ENCODE measurements around the gene LILRB3.
"Not testable (repeated sequence)": the region's sequence is repeated elsewhere in the genome, so short reads cannot be mapped to it uniquely, and the experiment has no call there.

The LILRB3 gene

DNA sequence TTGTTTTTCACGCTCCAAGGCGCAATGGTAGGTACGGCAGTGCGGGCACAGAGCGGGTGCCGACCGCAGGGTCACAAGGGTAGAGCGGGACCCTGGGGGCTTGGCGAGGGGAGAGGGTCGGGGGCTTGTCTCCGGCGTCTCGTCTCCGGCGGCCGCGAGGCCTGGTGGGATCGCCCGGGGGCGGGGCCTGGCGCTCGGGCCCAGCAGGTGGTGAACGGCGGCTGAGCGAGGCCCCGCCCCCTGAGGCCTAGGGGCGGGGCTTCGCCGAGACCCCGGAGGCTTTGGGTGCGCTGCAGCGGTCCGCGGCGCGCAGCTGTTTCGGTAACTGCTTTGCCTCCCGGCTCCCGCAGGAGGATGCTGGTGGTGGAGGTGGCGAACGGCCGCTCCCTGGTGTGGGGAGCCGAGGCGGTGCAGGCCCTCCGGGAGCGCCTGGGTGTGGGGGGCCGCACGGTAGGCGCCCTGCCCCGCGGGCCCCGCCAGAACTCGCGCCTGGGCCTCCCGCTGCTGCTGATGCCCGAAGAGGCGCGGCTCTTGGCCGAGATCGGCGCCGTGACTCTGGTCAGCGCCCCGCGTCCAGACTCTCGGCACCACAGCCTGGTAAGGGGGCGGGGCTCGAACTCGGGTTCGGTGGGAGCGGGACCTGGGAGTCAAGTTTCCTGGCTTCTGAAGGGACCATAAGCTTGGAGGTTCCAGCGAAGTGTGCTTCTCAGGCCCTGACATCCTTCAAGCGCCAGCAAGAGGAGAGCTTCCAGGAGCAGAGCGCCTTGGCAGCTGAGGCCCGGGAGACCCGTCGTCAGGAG lies 31.6 kb downstream of the LILRB3 start, which contains the start of gene TSEN34:
TSS of gene TSEN34 (plus strand) at position 298 of the 800 bp plus-strand sequence. CDS start at position 355, 57 bp downstream.
- peak in 53 of 58 donors; percentile 44 to 98 (median 90) for DNase-seq

DNA sequence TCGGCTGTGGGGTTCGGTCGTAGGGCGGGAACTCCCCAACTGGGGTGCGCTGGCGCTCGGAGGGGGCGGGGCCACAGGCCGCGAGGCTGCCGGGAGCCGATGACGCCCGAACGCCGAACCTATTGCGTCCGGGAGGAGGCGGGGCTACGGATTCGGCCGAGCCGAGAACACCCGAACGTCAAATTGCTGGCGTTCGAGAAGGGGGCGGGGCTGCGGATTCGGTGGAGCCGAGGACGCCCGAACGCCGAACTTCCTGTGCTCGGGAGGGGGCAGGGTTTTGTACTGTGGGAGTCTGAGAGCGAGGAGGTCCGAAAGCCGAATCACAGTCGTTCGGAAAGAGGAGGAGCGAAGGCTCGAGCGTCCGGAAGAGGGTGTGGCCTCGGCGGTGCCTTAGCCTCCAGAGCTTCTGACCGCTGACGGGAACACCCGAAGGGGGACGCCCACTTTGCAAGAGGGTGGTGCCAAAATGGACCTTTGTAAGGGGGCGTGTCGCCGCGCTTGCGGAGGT lies 32.2 kb downstream of the LILRB3 start:
- DNase-seq = peak; percentile 95 to 100 (median 100)

DNA sequence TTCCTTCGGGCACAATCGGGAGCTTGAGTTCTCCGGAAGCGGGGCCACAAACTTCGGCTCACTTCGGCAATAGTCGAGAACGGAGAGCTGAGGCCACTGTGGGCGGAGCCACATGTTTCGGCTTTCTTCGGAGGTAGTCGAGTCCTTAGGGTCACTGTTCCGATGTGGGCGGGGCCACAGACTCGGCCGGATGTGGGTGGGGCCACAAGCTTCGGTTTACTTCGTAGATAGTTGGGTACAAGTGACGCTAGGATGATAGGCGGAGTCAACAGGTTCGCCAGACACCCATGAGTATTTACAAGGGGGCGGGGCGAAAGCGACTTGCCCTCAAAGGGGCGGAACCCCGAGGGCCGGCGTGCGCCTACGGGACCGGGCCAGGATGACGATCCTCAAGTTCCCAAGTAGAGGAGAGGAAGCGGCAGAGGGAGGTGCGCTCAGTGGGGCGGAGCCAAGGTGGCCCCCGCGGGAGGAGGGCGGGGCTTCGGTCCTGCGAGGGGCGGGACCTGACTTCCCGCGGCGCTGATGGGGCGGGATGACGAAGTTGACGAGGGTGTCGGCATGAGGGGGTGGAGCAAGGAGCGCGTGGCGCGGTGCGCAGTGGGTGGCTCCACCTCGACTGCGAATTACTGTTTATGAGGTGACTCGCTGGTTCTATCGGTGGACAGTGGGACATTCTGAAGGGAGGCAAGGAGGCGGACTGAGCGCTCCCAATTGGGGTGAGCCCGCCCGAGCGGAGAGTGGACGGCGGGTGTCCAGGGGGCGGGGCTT lies 32.9 kb downstream of the LILRB3 start:
- peak; percentile 99 to 100 (median 100) for DNase-seq

DNA sequence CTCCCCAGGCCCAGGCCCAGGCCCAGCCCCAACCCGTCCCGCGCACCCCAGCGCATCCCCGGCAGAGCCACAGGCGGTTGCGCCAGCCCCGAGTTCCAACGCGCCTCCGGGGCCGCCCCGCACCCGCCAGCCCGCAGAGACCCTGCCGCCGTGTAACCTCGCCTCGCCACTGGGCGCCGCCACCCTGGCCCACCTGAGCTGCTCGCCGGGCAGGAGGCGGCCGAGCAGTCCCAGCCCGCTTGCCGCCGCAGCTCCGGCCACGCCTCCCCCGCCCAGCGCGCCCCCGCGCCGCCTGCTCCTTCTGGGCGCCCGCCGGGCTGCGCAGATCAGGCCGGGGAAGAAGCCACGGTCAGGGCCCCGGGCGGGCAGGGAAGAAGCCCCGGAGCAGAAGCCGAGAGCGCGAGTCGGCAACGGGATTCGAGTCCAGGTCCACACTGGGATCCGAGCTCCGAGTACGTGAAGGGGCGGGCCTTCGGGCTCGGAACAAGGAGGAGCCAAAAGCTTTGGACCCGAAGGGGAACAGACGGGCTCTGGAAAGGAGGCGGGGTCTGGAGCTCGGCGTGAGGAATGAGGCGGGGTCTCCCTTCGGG lies 33.6 kb downstream of the LILRB3 start, which contains the start of gene MBOAT7:
TSS of gene MBOAT7 (minus strand) at position 436 of the 590 bp plus-strand sequence. CDS start 1,072 bp downstream, outside the sequence.
- DNase-seq = peak in 2 of 58 donors; percentile 72 to 84

DNA sequence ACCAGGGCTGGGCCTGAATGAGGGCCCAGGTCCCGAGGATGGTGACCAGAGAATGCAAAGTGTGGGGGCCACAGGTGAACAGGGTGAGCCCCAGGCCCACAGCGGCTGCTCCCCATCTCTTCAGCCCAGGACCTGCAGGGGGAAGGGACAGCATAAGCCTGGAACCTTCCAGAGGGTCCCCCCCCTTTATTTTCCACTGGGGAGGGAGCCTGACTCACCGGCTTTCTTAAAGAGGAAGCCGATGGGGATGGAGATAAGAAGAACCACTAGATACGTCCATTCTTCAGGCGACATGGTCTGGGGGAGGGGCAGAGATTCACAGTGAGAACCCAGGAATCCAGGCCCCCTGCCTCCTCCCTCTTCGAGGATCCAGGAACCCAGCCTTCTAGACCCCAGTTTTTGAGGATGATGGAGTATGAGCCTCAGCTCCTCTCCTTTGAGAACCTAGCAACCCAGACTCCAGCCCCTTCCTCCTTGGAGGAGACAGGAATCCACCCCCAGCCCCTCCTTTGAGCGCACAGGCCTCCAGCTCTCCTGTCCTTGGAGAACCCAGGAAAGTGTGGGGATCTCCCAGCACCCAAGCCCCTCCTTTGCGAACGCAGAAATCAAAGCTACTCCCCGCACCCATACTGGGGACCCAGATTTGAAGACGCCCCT lies 34.5 kb downstream of the LILRB3 start:
- DNase-seq = peak in 9 of 58 donors; percentile 7 to 60 (median 21)

DNA sequence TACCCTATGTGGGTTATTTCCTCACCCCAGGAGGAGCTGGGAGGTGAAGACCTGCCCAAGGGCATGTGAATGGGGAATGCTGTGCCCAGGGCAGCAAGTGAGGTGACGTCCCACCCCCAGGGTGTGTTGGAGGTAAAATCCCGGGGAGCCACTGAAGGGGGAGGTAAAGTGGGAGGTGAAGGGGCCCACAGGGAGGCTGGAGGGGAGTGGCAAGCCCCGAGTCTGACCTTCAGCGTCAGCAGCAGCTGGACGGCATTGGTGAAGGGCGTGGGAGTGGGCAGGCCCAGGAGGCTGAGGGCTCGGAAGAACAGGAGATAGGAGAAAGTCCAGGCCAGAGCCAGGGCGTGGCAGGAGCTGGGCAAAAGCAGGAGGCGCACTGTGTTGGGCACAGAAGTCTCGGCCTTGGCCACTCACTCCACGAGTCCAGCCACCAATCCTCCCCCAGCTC lies 35.8 kb downstream of the LILRB3 start:
- no peak for DNase-seq

DNA sequence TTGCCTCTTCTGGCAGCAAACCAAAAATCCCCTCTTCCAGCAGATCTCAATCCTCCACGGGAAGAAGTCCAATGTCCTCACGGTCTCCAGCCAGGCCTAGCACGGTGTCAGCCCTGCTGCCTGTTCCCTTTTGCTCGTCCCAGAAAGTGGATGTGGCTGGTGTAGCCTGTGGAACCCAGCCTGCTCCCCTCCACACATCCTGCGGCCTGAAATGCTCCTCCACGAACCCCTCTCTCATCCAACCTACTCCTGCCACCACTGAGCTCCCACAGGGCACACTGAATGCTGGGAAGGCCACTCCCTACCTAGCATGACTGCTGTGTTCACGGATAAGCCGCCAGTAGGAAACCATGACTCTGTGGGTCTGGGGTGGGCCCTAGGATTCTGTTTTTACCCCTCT lies 36.5 kb downstream of the LILRB3 start:
- no peak for DNase-seq

DNA sequence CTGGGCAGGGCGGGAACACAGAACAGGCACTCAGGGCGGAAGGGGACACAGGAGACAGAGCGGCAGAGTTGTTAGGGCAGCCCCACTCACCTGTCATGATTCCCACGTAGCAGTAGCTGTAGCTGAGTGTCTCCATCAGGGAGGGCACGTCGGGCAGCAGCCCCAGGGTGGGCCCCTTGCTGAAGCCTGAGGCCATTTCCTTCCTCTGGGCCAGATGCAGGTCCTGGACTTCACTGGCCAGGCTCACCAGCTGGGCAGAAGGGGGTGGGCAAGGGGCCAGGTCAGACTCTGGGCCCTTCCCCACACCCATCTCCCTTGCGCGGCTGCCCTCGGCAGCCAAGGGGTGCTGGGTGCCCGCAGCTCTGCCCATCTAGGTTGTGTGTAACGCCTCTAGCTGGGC lies 39.4 kb downstream of the LILRB3 start:
- no peak for DNase-seq

DNA sequence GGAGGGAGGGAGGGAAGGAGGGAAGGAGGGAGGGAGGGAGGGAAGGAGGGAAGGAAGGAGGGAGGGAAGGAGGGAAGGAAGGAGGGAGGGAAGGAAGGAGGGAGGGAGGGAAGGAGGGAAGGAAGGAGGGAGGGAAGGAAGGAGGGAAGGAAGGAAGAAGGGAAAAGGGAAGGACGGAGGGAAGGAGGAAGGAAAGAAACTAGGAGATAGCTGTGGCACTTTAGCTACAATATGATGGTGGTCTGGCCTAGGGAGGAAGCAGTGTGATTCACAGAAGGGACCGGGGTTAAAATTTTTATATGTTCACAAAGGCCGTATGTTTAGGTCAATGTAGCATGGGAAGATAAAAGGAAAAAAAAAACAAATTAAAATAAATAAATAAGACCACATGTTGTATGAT lies 40.9 kb downstream of the LILRB3 start:
- not testable (repeated sequence) for DNase-seq

DNA sequence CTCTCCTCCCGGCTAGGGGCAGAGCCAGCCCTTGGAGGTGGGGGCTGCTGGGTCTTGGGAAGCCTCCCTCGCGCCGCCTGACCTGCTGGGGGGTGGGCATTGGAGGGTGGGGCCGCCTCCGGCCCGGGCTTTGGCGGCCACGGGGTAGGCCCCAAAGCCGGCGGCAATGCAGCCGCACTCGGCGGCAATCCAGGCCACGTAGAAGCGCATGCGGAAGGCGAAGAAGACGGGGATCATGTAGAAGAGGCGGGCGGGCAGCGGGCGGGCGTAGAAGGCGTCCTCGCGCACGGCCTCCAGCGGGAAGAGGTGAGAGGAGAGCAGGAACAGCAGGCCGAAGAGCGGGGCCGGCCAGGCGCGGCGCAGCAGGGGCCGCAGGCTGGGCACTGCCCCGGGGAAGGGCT lies 42.1 kb downstream of the LILRB3 start:
- no peak for DNase-seq

DNA sequence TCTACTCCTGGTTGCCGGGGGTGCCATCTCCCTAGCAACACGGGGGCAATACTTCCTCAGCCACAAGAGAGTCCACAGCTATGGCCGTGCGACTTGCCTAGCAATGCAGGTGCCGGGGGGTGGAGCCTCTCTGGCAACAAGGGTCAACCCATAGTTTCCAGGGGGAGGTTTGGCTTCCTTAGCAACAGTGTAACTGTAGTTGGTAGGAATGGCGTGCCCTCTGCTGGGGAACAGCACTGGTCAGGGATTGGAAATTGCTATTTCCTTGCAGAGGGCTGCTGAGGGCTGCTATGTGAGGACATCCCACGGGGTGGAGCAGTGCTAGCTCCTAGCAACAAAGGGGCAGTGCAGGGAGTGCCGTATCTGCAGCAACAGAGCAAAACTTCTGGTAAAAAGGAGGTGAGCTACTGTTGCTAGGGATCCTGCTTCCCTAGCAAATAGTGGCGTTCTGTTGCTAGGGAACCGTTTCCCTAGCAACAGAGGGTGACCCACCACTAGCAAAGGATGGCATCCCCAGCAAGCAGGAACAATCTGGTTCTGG lies 42.8 kb downstream of the LILRB3 start:
- peak in 47 of 58 donors; percentile 9 to 81 (median 45) for DNase-seq

DNA sequence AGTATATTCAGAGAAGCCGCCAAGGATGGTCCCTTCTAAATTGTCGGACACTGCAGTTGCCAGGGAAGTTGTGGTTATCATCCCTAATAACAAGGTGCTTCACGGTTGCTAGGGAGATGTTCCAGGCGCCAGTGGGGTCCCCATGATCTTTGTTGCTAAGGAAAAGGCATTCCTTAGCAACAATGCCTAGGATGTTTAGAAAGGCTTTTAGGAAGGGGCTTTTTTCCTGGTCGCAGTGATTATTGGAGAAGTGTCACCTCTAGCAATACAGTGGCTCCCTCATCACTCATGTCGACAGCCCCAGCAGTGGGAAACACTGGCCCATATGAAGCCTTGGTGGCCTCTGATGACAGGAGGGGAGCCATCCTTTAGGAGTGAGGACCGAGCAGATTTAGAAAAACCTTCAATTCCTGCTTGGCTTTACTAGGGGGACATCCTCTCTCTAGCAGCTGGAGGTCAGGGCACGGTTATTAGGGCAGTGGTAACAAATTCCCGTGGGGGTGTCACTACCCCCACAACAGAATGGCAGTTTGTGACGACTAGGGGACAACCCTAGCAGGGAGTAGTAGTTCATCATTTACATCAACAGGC lies 43.5 kb downstream of the LILRB3 start:
- no peak for DNase-seq

DNA sequence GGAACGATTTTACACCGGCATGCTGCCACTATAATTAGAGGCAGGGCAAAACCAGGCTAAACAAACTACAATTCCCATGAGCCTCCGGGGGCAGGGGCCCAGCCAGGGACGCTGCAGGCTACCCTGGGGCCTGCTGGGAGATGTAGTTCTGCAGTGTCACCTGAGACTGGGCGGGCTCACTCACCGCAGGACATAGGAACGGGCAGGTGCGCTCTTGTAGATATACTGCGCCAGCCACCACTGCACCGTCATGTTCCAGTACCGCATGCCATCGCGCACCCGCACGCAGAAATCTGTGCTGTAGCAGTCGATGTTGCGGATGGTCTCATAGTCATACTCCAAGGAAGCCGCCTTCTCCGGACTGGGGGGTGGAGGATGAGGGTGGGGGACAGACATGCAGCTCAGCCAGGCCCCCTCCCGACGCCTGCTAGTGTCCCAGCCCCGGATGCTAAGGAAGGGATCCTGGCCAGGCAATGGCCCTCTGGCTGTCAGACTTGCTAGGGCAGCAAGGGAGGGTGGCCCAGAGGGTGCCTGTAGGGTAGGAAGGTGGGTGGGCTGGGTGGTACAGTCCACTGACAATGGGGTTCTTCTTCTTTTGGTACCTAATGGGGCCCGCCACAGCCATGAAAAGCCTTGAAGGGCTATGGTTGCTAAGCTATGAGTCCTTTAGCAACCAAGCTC lies 44.1 kb downstream of the LILRB3 start:
- peak in 22 of 58 donors; percentile 3 to 48 (median 24) for DNase-seq

DNA sequence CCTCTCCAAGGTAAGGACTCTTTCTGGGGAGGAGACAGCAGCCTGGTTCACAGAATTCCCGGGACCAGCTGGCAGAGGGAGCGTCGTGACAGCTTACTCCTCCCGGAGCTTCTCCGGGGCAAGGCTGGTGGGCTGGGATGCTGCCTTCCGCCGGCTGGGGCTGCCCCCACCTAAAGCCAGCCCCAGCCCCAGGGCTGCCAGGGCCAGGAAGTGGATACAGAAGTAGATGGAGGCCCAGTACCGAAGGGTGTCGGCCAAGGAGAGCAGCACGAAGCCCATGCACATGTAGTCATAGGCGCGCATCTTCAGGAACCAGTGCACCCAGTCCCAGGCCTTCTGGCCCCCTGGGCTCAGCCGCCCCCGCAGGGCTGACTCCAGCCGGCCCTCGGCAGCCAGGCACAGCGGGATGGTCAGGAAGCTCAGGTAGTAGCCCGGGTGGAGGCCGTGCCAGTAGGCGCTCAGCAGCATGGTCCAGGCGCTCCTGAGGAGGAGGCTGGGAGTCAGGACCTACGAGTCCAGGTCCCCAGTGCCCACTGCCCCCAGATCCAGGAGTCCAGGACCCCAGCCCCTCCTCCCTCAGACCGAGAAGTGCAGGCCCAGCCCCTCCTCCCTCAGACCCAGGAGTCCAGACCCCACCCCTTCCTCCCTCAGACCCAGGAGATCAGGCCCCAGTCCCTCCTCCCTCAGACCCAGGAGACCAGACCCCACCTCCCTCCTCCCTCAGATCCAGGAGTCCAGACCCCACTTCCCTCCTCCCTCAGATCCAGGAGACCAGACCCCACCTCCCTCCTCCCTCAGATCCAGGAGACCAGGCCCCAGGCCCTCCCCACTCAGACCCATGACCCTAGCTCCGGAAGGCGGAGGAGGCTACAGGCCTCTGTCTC lies 48.6 kb downstream of the LILRB3 start:
- no peak for DNase-seq

DNA sequence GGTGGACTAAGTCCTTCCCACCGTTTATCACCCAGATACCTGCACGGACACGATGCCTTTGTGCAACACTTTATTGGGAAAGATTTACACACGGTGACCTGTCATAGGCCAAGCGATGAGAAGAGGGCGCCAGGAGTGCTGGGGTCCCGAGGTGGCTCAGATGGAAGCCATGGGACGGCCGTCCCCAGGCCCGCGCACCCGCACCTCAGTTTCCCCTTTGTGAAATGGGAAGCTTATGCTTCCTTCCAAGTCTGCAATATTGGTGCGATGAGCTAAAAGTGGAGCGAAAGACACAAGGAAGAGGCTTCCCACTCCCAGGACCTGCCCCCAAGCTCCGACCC lies 49.5 kb downstream of the LILRB3 start:
- DNase-seq = no peak

DNA sequence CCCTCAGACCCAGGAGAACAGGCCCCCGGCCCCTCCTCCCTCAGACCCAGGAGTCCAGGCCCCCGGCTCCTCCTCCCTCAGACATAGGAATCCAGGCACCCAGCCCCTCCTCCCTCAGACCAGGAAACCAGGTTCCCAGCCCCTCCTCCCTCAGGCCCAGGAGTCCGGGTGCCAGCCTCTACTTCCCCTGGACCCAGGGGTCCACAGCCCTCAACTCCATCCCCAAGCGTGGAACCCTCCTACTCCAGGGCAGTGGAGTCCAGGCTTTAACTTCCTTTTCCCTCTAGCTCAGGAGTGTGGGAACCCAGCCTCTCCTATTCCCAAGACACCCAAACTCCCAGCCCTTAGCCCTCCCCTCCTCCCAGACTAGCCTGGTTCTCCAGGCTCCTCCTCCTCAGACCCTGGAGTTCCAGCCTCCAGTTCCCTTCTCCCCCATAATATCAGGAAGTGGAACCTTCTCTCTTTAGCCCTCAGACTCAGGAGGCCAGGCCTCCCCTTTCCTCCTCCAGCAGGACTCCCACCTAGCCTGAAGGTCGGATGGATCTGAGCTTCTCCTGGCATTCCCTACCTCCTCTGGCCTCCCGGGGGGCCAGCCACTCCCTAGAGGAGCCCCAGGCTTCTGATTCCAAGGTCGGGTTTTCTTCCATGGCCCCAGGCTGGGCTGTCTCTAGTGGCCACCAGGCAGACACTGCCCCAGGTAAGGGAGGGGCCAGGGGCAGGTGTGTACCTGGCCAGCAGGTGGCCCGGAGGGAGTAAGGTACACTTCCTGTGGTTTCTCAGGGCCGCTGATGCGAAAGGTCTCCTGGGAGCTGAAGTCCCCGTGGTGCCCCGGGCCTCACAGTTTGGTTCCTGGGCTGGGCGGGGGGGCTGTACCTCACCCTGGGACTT lies 50.1 kb downstream of the LILRB3 start, which contains the start of gene TMC4:
TSS of gene TMC4 (minus strand) at position 690 of the 888 bp plus-strand sequence. CDS start at position 647, 43 bp downstream.
- DNase-seq = no peak

DNA sequence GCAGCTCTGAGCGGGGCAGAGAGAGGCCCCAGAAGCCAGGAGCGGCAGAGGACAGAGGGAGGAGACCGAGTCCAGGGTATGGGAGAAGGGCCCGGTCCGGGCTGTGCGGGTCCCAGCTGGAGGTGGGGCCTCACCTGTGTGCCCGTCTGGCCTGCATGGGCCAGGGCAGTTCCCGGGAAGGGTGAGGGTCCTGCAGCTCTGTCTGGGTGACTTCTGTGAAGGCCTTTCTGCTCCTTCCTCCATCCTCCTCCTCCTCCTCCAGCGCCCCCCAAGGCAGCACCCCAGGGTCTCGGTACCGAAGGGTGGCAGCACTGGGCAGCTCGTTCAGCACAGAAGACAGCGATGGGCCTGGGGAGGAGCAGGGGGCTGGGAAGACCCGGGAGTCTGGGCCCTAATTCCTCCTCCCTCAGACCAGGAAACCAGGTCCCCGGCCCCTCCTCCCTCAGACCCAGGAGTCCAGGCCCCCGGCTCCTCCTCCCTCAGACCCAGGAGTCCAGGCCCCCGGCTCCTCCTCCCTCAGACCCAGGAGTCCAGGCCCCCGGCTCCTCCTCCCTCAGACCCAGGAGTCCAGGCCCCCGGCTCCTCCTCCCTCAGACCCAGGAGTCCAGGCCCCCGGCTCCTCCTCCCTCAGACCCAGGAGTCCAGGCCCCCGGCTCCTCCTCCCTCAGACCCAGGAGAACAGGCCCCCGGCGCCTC lies 50.9 kb downstream of the LILRB3 start:
- not testable (repeated sequence) for DNase-seq
